Neural cell (in vitro differentiated cells): ENCODE results near the gene IREB2. TPM values are rescaled to one million over a fixed set of nuclear protein-coding genes. Genes with fewer than 3 reads are reported as not detected.

Experiments used
- H2AFZ ChIP-seq: fragments of 200-600, 300-800 bp; sonication (generic), shearing (Covaris generic); 2 replicates; pipeline ENCODE4 v1.6.0; 2014; ENCODE audit warnings: low read depth, mild to moderate bottlenecking, antibody characterized with exemption, low read length, moderate library complexity
- H3F3A ChIP-seq: fragments of 200-600 bp; shearing (Covaris generic); 2 replicates; pipeline ENCODE4 v1.6.1; 2016; ENCODE audit warnings: mild to moderate bottlenecking, moderate library complexity, mixed read lengths, antibody characterized with exemption, low read length; ENCODE audit not compliant: insufficient read depth, poor library complexity, severe bottlenecking
- H3K27ac ChIP-seq: fragments of 200-600, 300-800 bp; sonication (generic), shearing (Covaris generic); 2 replicates; pipeline ENCODE4 v1.5.1; 2014; ENCODE audit warnings: mild to moderate bottlenecking, low read length, moderate library complexity
- H3K27me3 ChIP-seq: fragments of 300-800, 200-600 bp; sonication (generic), shearing (Covaris generic); 2 replicates; pipeline ENCODE4 v1.6.0; 2014; ENCODE audit warnings: mild to moderate bottlenecking, low read depth, low read length, moderate library complexity; ENCODE audit not compliant: insufficient read depth
- H3K36me3 ChIP-seq: fragments of 300-800, 200-600 bp; sonication (generic), shearing (Covaris generic); 2 replicates; pipeline ENCODE4 v1.5.1; 2014; ENCODE audit warnings: mild to moderate bottlenecking, antibody characterized with exemption, low read length, moderate library complexity; ENCODE audit not compliant: insufficient read depth
- H3K4me2 ChIP-seq: fragments of 300-800, 200-600 bp; sonication (generic), shearing (Covaris generic); 2 replicates; pipeline ENCODE4 v1.6.0; 2014; ENCODE audit warnings: mild to moderate bottlenecking, low read length
- H3K4me3 ChIP-seq: fragments of 300-800, 200-600 bp; sonication (generic), shearing (Covaris generic); 2 replicates; pipeline ENCODE4 v1.5.1; 2014; ENCODE audit warnings: mild to moderate bottlenecking, low read length, moderate library complexity
- H3K79me2 ChIP-seq: fragments of 200-600 bp; shearing (Covaris generic); replicated peaks from 2 replicates; pipeline ENCODE4 v1.6.0; 2014; ENCODE audit warnings: mild to moderate bottlenecking, low read length, moderate library complexity; ENCODE audit not compliant: insufficient read depth
- H3K9ac ChIP-seq: fragments of 300-800, 200-600 bp; sonication (generic), shearing (Covaris generic); 2 replicates; pipeline ENCODE4 v1.6.1; 2016; ENCODE audit warnings: mild to moderate bottlenecking, low read length, mixed read lengths
- H3K9me2 ChIP-seq: fragments of 200-600 bp; shearing (Covaris generic); 2 replicates; pipeline ENCODE4 v1.6.1; 2016; ENCODE audit warnings: mild to moderate bottlenecking, low read length, mixed read lengths; ENCODE audit not compliant: insufficient read depth
- H3K9me3 ChIP-seq: fragments of 200-600, 300-800 bp; sonication (generic), shearing (Covaris generic); 2 replicates; pipeline ENCODE4 v1.6.1; 2016; ENCODE audit warnings: mild to moderate bottlenecking, mixed run types, low read length, moderate library complexity, mixed read lengths
- H4K20me1 ChIP-seq: fragments of 200-600 bp; shearing (Covaris generic); 2 replicates; pipeline ENCODE4 v1.6.1; 2016; ENCODE audit warnings: mild to moderate bottlenecking, mixed run types; ENCODE audit not compliant: insufficient read depth
- CTCF ChIP-seq: fragments of 450-650 bp; IDR thresholded peaks from 2 replicates; pipeline ENCODE4 v1.5.1; 2014; ENCODE audit warnings: antibody characterized with exemption, mild to moderate bottlenecking, moderate library complexity; ENCODE audit not compliant: poor library complexity, severe bottlenecking
- EP300 ChIP-seq: fragments of 450-650 bp; conservative IDR thresholded peaks from 2 replicates; pipeline ENCODE4 v1.6.1; 2014; ENCODE audit warnings: antibody characterized with exemption, mild to moderate bottlenecking, moderate library complexity; ENCODE audit not compliant: poor library complexity, severe bottlenecking
- EZH2 ChIP-seq: fragments of 200-600, 300-800 bp; shearing (Covaris generic), sonication (generic); IDR thresholded peaks from 2 replicates; pipeline ENCODE4 v1.6.1; 2014; ENCODE audit warnings: antibody characterized with exemption, low read length, borderline replicate concordance, mild to moderate bottlenecking; ENCODE audit not compliant: insufficient read depth, poor library complexity, severe bottlenecking
- MXI1 ChIP-seq: fragments of 450-650 bp; conservative IDR thresholded peaks from 2 replicates; pipeline ENCODE4 v1.6.1; 2014; ENCODE audit warnings: antibody characterized with exemption, mild to moderate bottlenecking; ENCODE audit not compliant: poor library complexity, severe bottlenecking
- POLR2AphosphoS5 ChIP-seq: IDR thresholded peaks from 2 replicates; pipeline ENCODE4 v1.6.1; 2012
- RAD21 ChIP-seq: fragments of 450-650 bp; conservative IDR thresholded peaks from 2 replicates; pipeline ENCODE4 v1.6.1; 2014; ENCODE audit warnings: antibody characterized with exemption, mild to moderate bottlenecking, moderate library complexity
- REST ChIP-seq: IDR thresholded peaks from 2 replicates; pipeline ENCODE4 v1.6.1; 2012; ENCODE audit warnings: borderline replicate concordance
- SMC3 ChIP-seq: fragments of 450-650 bp; conservative IDR thresholded peaks from 2 replicates; pipeline ENCODE4 v1.6.1; 2014; ENCODE audit warnings: antibody characterized with exemption, mild to moderate bottlenecking, moderate library complexity; ENCODE audit not compliant: poor library complexity
- TAF1 ChIP-seq: IDR thresholded peaks from 2 replicates; pipeline ENCODE4 v1.6.1; 2012; ENCODE audit warnings: low read depth
- polyA plus RNA-seq: library from polyadenylated mRNA; depleted of rRNA; stranded (reverse); fragments of >200 nt; gene quantifications from 2 replicates; pipeline ENCODE4 v1.2.3, GENCODE V29; 2014

Gene IREB2
- polyA plus RNA-seq, 1 donor from 2014 or later = 45.5 TPM

- TF ChIP-seq EZH2 = no peak
- TF ChIP-seq RAD21 = no peak
- no peak for TF ChIP-seq EP300
- no peak for TF ChIP-seq REST
- no peak for TF ChIP-seq CTCF
- TF ChIP-seq SMC3 = no peak
- no peak for TF ChIP-seq POLR2AphosphoS5
- H3K79me2 ChIP-seq = no peaks in the 10 kb centered on the region
- H3K4me2 ChIP-seq = no peak overlapping the region
- no peaks in the 10 kb centered on the region for H3K9me2 ChIP-seq
- H3K9me3 ChIP-seq = no peaks in the 10 kb centered on the region
- no peaks in the 10 kb centered on the region for H4K20me1 ChIP-seq
- H3K9ac ChIP-seq = no peak overlapping the region
- no peak overlapping the region for H3K4me3 ChIP-seq
- no peak overlapping the region for H2AFZ ChIP-seq
- H3K27ac ChIP-seq = no peak overlapping the region
- H3F3A ChIP-seq = no peaks in the 10 kb centered on the region
- no peaks in the 10 kb centered on the region for H3K36me3 ChIP-seq
- H3K27me3 ChIP-seq = no peaks in the 10 kb centered on the region
These were observed 29.7 kb upstream of the IREB2 start for GRCh38 chr15:78408355-78408640.

GRCh38 chr15:78408961-78409360 is 29.1 kb upstream of the IREB2 start:
- no peak for TF ChIP-seq CTCF
- TF ChIP-seq REST = no peak
- TF ChIP-seq POLR2AphosphoS5 = no peak
- TF ChIP-seq TAF1 = no peak
- TF ChIP-seq SMC3 = no peak
- TF ChIP-seq RAD21 = no peak
- TF ChIP-seq EP300 = no peak
- no peak for TF ChIP-seq MXI1
- no peak for TF ChIP-seq EZH2
- H2AFZ ChIP-seq = no peak overlapping the region

More at GRCh38 chr15:78408961-78409360, 29.1 kb upstream of the IREB2 start:
- H3K4me2 ChIP-seq = no peak overlapping the region
- H3K9me3 ChIP-seq = no peaks in the 10 kb centered on the region
- no peaks in the 10 kb centered on the region for H4K20me1 ChIP-seq
- H3K36me3 ChIP-seq = no peaks in the 10 kb centered on the region
- no peaks in the 10 kb centered on the region for H3K9me2 ChIP-seq
- H3K27ac ChIP-seq = no peak overlapping the region
- H3K9ac ChIP-seq = no peak overlapping the region
- H3K4me3 ChIP-seq = no peak overlapping the region
- no peaks in the 10 kb centered on the region for H3F3A ChIP-seq
- H3K27me3 ChIP-seq = no peaks in the 10 kb centered on the region
- H3K79me2 ChIP-seq = no peaks in the 10 kb centered on the region
